Panc1 (cell line): ENCODE measurements around the gene LTBP2.

Source experiments
- POLR2AphosphoS5 ChIP-seq: IDR thresholded peaks from 2 replicates; pipeline ENCODE4 v1.6.1; 2012; ENCODE audit warnings: mild to moderate bottlenecking, low read depth, low read length, moderate library complexity
- TF ChIP-seq, protein P1 (sequence below): fragments of 450-650 bp; IDR thresholded peaks from 2 replicates; pipeline ENCODE4 v1.5.1; 2017; ENCODE audit warnings: mild to moderate bottlenecking

DNA sequence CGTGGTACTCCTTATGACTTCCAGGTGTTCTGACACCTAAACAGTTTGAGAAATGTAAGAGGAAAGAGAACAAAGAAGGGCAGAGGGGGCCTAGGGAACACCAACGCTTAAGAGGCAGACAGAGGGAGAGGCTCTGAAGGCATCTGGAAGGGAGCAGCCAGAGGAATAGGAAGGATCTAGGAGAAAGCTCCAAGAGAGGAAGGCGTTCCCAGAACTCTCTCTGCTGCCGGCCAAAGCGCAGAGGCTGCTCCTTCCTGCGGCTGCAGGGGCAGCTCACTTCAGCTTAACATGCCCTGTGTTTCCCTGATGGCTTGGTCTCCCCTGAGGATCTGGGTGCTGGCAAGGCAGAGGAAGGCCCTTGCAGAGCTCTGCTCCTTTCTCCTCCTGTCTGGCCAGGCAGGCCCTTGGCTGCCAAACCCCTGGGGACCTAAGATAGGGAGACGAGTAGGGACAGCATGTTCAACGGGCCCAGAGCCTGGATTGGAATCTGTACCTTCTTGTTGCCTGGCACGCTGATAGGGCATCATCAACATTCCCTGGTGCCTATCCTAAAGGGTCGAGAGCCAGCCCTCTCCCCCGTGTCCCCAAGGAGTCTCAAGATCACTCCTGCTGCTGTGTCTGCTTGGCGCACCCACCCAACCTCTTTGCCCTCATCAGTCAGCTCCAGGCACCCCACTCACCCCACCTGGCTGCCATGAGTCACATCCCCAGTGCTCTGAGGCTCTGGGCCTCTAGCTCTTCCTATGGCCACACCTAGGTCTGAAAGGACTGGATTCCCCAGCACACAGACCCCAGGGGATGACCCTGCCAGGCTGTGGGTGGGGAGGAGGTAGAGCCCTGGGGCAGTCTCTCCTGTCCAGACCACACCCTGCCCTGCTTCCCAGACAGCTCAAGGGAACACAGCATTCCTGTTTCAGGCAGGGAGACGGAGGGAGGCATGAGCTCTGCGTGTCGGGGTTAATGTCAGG lies 45.6 kb downstream of the LTBP2 start:
- TF ChIP-seq, protein P1, sequence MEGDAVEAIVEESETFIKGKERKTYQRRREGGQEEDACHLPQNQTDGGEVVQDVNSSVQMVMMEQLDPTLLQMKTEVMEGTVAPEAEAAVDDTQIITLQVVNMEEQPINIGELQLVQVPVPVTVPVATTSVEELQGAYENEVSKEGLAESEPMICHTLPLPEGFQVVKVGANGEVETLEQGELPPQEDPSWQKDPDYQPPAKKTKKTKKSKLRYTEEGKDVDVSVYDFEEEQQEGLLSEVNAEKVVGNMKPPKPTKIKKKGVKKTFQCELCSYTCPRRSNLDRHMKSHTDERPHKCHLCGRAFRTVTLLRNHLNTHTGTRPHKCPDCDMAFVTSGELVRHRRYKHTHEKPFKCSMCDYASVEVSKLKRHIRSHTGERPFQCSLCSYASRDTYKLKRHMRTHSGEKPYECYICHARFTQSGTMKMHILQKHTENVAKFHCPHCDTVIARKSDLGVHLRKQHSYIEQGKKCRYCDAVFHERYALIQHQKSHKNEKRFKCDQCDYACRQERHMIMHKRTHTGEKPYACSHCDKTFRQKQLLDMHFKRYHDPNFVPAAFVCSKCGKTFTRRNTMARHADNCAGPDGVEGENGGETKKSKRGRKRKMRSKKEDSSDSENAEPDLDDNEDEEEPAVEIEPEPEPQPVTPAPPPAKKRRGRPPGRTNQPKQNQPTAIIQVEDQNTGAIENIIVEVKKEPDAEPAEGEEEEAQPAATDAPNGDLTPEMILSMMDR, result no peak
- no peak for TF ChIP-seq POLR2AphosphoS5
